Measurements from ENCODE around the gene DMD.

The DMD gene

GRCh38 chrX:31931225-31931624 lies 1280.1 kb downstream of the DMD start:
- DNase-seq = no peak
- intact Hi-C loops (cut with DNase I) = no loop called here

GRCh38 chrX:31929366-31929765 lies 1282.0 kb downstream of the DMD start:
- DNase-seq = no peak
- intact Hi-C loops (cut with DNase I) = no loop called here

DNA sequence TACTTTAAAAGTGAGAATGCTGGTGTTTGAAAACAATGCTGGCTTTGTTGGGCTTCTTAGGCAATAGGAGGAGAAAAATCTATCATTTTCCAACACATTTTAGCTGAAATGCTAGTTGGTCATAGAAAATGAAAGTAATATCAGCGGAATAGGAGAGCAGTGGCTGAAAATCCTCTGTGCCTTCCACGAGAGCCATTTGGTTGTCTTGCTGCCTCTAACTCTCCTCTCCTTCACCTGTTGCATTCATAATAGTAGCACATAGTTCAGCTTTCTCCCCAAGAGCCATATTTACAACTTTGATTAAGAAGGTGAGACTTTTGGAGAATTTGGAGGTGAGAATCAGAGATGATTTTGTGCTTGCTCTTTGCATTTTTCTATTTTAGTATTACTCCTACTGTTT lies 1290.1 kb downstream of the DMD start:
- intact Hi-C loops (cut with DNase I) = no loop called here
- no peak for DNase-seq

DNA sequence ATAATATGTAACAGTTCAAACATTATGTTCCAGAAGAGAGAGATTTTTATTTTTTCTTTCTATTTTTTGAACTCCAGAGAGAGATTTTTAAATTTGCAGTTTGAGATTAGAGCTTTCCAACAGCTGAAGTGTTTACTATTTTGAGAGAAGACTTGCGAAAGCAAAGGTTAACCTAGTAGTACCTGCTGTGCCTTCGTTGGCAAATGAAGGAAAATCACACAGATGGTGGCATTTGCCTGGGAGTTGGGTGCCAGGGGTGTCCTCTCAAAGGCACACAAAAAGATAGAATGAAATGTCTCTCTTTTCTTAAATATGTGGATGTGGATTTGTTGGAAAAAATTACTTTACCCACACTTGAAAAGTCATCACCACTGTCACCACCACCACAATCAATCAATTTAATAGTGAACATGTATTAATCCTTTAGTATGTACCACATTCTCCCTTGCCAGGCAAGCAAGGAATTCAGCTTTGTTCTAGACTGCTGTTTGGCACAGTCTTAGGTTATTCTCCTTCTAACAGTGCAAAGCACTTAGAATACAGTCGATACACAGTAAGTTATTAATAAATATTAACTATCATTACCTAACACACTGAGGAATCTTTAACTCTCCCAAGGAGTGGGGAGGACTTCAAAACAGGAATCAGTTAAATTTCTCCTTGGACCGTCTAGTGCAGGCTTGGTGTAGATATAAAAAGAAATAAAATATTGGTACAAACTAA lies 1301.3 kb downstream of the DMD start:
- DNase-seq = peak in 1 of 10 donors; percentile 66
- intact Hi-C loops (cut with DNase I) = no loop called here

- intact Hi-C loops (cut with DNase I) = no loop called here
- no peak for DNase-seq
Observed at GRCh38 chrX:31894152-31894551, 1317.2 kb downstream of the DMD start.

DNA sequence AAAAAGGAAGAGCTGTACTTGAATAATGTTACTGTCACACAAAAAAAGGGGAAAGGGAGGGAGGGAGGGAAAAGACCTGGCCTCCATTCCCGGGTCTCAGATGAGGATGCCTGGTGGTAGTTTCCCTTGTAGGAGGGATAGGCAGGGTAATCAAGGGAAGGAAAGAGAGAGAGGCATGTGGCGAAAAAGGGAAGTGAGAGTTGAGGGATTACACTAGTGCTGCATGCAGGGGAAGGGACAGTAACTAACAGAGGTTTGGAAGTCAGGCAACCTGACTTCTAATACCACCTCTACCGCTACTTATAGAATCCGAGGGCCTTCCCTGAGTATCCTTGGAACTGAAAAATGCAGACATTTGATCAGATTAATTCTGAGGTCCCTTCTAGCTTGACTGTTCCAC lies 1317.8 kb downstream of the DMD start:
- no peak for DNase-seq
- intact Hi-C loops (cut with DNase I) = no loop called here

DNA sequence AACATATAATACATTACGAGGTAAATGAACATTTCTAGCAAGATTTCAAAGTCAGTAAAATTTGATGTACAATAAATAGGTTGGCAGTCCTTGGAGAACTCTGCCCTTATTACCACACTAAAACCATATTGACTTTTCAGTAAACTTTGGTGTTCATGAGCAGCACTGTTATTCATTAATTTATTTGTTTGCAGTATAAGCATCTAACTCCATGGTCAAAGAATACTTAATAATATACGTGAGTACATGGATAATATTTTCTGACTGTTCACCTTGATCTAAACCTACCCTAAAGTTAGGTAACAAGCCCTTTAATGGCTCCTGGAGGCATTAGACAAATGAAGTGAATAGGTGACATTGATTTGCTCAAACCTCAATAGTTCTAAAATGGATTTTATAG lies 1322.3 kb downstream of the DMD start:
- intact Hi-C loops (cut with DNase I) = no loop called here

DNA sequence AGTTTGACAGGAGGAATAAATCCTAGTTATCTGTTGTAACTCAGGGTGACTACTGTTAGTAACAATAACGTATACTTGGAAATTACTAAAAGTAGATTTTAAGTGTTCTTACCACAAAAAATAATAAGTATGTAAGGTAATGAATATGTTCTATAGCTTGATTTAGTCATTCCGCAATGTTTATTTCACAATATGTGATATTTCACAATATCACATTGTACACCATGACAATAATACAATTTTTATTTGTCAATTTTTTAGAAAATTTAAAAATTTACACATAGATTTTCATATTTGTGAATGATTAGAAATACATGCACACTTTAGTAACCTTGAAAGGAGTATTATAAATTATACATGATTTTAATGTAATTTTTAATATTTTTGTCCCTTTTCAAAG lies 1326.8 kb downstream of the DMD start:
- DNase-seq = no peak
- intact Hi-C loops (cut with DNase I) = no loop called here

More for the DNA sequence above, 1322.3 kb downstream of the DMD start:
- no peak for DNase-seq

DNA sequence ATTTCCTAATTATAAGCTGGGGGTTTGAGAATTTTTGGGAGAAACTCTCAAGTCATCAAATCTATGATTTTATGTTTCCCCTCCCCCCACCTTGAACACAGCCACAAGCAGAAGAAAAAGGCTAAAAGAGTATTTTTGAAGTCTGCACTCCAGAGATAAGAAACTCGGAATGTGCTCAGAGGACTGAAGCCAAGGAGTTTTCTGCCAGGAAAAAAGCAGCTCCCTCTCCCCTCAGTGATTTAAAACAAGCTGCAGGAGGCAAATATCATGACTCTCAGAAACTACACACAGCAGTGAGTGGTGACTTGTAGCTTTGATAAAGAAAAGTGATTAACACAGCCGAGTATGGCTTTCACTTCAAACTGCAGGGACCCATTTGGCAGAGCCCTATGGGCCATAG lies 1339.3 kb downstream of the DMD start:
- intact Hi-C loops (cut with DNase I) = no loop called here
- DNase-seq = no peak

GRCh38 chrX:31870267-31870666 lies 1341.1 kb downstream of the DMD start:
- no peak for DNase-seq
- intact Hi-C loops (cut with DNase I) = no loop called here

DNA sequence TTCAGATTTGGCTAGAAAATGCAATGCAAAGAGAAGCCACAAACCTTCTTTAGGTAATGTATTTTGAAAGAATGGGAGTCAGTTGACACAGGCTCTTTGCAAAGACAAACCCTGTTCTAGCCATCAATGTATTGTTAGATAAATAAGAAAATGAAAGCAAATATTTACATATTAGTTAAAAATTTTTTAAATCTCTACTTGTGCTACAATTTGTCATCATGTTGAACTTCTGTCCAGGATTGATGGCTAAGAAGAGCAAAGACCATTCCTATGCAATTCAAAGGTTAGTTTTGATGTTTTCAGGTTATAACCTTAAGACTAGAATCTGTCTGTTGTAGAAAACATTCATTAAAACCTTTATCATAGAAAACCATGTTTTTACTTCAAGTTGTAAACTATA lies 1350.7 kb downstream of the DMD start:
- DNase-seq = no peak
- intact Hi-C loops (cut with DNase I) = no loop called here

GRCh38 chrX:31858915-31859314 lies 1352.4 kb downstream of the DMD start:
- DNase-seq = no peak
- intact Hi-C loops (cut with DNase I) = no loop called here

DNA sequence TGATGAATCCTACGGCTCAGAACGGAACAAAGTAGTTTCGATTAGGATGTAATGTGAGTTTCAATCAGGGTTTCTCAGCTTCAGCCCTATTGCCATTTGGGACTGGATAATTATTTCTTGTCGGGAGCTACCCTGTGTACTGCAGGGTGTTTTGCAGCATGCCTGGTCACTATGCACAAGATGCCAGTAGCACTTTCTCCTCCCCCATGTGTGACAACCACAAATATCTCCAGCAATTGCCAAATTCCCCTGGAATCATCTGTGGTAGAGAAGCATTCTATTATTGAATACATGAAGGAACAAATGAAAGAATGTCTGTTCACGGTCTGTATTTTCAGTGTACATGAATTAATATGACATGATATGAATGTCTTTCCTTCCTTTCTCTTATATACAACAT lies 1356.6 kb downstream of the DMD start:
- intact Hi-C loops (cut with DNase I) = no loop called here
- no peak for DNase-seq

GRCh38 chrX:31851761-31852160 lies 1359.6 kb downstream of the DMD start:
- intact Hi-C loops (cut with DNase I) = no loop called here
- DNase-seq = no peak

GRCh38 chrX:31847773-31848172 lies 1363.6 kb downstream of the DMD start:
- DNase-seq = no peak
- intact Hi-C loops (cut with DNase I) = no loop called here

GRCh38 chrX:31845003-31845402 lies 1366.3 kb downstream of the DMD start:
- intact Hi-C loops (cut with DNase I) = no loop called here
- DNase-seq = no peak

GRCh38 chrX:31838617-31839016 lies 1372.7 kb downstream of the DMD start:
- DNase-seq = no peak
- intact Hi-C loops (cut with DNase I) = no loop called here

DNA sequence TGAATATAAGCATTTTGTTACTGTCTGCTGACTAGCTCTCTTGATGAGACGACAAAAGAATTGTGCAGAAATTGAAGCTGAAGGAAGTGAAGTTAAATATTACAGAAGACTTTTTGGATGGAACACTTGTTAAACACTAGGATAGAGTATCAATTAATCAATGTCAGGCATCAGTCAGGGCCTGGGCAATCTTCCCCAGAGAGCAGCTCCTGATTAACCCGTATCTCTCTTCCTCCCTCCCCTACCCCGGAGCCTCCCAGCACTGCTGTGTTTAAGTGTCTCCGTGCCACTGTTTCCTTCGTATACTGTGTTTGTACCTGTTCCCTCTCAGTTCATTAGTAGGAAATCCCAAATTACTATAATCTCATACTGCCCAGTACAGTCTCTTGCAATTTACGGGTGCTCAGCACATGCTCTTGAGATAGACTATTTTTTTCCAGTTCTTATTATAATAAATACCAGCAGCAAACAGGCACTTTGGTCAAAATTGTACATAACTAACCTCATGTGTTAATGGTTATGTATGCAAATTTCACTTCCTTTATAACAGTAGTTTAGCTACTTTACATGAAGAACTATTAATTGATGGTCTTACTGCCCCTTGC lies 1373.8 kb downstream of the DMD start:
- no peak for DNase-seq
- intact Hi-C loops (cut with DNase I) = no loop called here

GRCh38 chrX:31836479-31836878 lies 1374.9 kb downstream of the DMD start:
- intact Hi-C loops (cut with DNase I) = no loop called here
- DNase-seq = no peak

DNA sequence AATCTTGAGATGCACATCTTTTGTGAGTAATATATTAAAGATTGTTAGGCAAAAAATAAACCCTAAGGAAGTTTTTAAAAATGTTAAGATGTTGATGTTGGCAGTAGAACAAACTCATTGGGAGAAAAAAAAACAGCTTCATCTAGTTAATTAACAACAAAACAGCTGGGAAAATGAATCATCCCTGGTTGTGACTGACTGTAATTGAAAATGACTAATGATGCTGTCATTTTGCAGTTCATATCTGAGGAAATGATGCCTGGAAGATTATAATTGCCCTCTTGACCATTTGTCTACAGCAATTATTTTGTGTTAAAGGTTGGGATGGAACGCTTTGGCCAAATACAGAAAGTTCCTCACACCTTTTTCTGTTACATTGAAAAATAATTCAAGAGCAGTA lies 1379.1 kb downstream of the DMD start:
- intact Hi-C loops (cut with DNase I) = no loop called here
- no peak for DNase-seq

- no peak for DNase-seq
- intact Hi-C loops (cut with DNase I) = no loop called here
Observed at GRCh38 chrX:31820430-31821210, 1390.7 kb downstream of the DMD start.

DNA sequence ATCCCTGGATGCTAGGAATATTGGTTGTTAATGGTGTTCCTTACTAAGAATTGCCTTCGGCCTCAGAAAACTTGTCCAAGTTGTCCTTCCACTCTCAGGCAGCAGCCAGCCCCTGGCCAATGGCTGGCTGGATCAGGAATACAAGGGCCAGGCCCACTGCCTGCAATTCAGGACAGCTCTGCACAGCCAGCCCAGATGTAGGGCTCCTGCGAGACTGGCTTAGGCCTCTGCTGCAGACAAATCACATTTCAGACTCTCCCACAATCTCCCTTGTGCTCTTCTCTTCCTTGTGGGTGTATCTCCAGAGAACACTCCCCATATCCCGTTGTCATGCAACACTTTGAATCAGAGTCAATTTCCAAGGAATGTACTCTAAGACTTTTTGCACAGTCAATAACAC lies 1391.9 kb downstream of the DMD start:
- intact Hi-C loops (cut with DNase I) = no loop called here
- no peak for DNase-seq

Measured in posterior cingulate gyrus (tissue), 11 donors.